Measurements from ENCODE around the gene PAX3. TPM values are rescaled to one million over a fixed set of nuclear protein-coding genes. Genes with fewer than 3 reads are reported as not detected.
A peak's percentile ranks its signal among the peaks of the same experiment; 100 is the strongest.

PAX3 gene
- total RNA-seq, 4 donors from 2014 or later: not detected

DNA sequence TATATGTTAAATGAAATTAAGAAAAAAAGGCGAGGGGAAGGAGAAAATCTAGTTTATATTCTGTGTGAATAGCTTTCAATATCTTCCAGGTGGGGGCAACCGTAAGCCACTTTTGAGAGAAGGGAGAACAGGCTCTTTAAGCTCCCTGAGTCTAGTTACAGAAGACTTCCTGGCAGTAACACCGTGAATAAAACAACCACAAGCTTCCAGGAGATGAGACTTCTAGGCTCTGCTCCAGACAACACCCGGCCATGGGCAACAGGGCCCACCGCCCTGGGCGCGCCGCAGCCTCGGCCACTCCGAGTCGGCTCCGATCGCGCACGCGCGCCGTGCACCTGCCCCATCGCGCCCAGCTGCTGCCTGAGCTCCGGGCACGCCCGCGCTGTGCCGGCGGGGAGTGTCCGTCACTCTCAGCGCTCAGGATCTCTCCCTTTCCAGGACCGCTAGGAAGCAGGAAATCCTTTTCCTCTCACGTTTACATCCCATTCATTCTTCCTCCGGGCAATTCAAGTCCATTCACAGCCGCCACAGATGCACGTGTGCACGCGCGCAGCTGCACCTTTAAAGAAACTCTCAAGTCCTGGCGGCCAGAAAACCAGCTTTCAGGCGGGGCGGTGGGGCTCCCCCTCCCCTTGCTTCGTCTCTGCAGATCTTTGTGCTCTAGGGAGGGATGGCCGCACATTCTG, 19.4 kb upstream of the PAX3 start:
- peaks cover 0 to 23% (median 18%) of the 10 kb centered on the region in 4 donors for H3K4me1 ChIP-seq
- DNase-seq: peak; percentile 75
- H3K27ac ChIP-seq: peak overlapping the region; percentile 20 to 66 (median 29)
- in situ Hi-C loops (cut with MboI; ENCODE audit: low pct_ligation_motif_present in 1 of 4, low pct_unique_long_range_greater_than_20kb in 1 of 4, low sequenced_read_pairs in 3 of 4) (loop anchor here in 3 of 4 donors (25.0 kb wide), 1 partner anchor 244 kb away; no protein-coding TSS in a partner anchor), intact Hi-C loops (cut with DNase I; ENCODE audit: low total_unique reads) (loop anchor here (1.0 to 5.0 kb wide), 2 partner anchors 244 to 294 kb away; no protein-coding TSS in a partner anchor)
- H3K27me3 ChIP-seq: peaks cover 84% of the 10 kb centered on the region
- TF ChIP-seq POLR2A (IDR thresholded peaks at IDR 0.05): no peak
- no peak for TF ChIP-seq EP300 (IDR thresholded peaks at IDR 0.05; ENCODE audit: low read depth)
- TF ChIP-seq, protein P1, sequence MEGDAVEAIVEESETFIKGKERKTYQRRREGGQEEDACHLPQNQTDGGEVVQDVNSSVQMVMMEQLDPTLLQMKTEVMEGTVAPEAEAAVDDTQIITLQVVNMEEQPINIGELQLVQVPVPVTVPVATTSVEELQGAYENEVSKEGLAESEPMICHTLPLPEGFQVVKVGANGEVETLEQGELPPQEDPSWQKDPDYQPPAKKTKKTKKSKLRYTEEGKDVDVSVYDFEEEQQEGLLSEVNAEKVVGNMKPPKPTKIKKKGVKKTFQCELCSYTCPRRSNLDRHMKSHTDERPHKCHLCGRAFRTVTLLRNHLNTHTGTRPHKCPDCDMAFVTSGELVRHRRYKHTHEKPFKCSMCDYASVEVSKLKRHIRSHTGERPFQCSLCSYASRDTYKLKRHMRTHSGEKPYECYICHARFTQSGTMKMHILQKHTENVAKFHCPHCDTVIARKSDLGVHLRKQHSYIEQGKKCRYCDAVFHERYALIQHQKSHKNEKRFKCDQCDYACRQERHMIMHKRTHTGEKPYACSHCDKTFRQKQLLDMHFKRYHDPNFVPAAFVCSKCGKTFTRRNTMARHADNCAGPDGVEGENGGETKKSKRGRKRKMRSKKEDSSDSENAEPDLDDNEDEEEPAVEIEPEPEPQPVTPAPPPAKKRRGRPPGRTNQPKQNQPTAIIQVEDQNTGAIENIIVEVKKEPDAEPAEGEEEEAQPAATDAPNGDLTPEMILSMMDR (IDR thresholded peaks at IDR 0.05): peak; percentile 43 to 67 (median 50)
- no peak for TF ChIP-seq POLR2AphosphoS5 (IDR thresholded peaks at IDR 0.05)
- no peaks in the 10 kb centered on the region for H3K36me3 ChIP-seq
- peak overlapping the region; percentile 2 to 64 (median 40) for H3K4me3 ChIP-seq
- WGBS, 2 donors (ENCODE audit: low coverage in 1 of 2): 0% methylated on average over 4 to 41 of the region's 41 CpGs
- H3K9me3 ChIP-seq: no peaks in the 10 kb centered on the region

- H3K4me1 ChIP-seq: peaks cover 0 to 25% (median 23%) of the 10 kb centered on the region in 4 donors
- no peak for TF ChIP-seq POLR2A (IDR thresholded peaks at IDR 0.05)
- no peak for TF ChIP-seq EP300 (IDR thresholded peaks at IDR 0.05; ENCODE audit: low read depth)
- TF ChIP-seq, protein P1 (IDR thresholded peaks at IDR 0.05): no peak
- no peak for TF ChIP-seq POLR2AphosphoS5 (IDR thresholded peaks at IDR 0.05)
- in situ Hi-C loops (cut with MboI; ENCODE audit: low pct_ligation_motif_present in 1 of 4, low pct_unique_long_range_greater_than_20kb in 1 of 4, low sequenced_read_pairs in 3 of 4) (loop anchor here in 3 of 4 donors (25.0 kb wide), 1 partner anchor 247 kb away; no protein-coding TSS in a partner anchor), intact Hi-C loops (cut with DNase I; ENCODE audit: low total_unique reads) (loop anchor here (5.0 kb wide), 1 partner anchor 297 kb away; no protein-coding TSS in a partner anchor)
- WGBS, 2 donors (ENCODE audit: low coverage in 1 of 2): 35 to 40% methylated on average over 3 to 4 of the region's 4 CpGs
- no peak overlapping the region for H3K27ac ChIP-seq
- DNase-seq: no peak
- H3K27me3 ChIP-seq: peaks cover 95% of the 10 kb centered on the region
- H3K9me3 ChIP-seq: no peaks in the 10 kb centered on the region
- H3K36me3 ChIP-seq: no peaks in the 10 kb centered on the region
- H3K4me3 ChIP-seq: no peak overlapping the region
These were observed 16.8 kb upstream of the PAX3 start for GRCh38 chr2:222315443-222316121.

DNA sequence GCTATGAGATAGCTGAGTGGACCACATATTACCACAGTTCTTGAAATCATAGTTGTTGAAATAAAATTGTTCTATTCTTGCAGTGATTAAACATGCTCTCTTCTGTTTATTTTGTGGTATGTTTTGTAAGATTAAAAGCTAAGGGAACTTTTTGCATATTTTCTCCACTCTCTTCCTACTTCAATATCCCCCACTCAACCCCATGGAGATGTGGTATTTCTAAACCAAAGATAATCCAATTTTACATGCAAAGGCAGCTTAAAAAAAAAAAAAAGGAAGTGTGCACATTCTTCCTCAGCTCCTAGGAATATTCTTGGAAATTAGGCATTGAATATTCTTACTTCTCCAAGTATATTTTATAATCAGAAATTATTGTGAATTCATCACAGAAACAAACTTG, 15.0 kb upstream of the PAX3 start:
- H3K27me3 ChIP-seq: peaks cover 100% of the 10 kb centered on the region
- H3K27ac ChIP-seq: no peak overlapping the region
- H3K4me1 ChIP-seq: peaks cover 0 to 16% (median 12%) of the 10 kb centered on the region in 4 donors
- H3K4me3 ChIP-seq: no peak overlapping the region
- in situ Hi-C loops (cut with MboI; ENCODE audit: low pct_ligation_motif_present in 1 of 4, low pct_unique_long_range_greater_than_20kb in 1 of 4, low sequenced_read_pairs in 3 of 4): loop anchor here in 3 of 4 donors (25.0 kb wide), 1 partner anchor 248 kb away; no protein-coding TSS in a partner anchor
- TF ChIP-seq POLR2AphosphoS5 (IDR thresholded peaks at IDR 0.05): no peak
- no peak for TF ChIP-seq EP300 (IDR thresholded peaks at IDR 0.05; ENCODE audit: low read depth)
- no peak for TF ChIP-seq POLR2A (IDR thresholded peaks at IDR 0.05)
- DNase-seq: no peak
- intact Hi-C loops (cut with DNase I; ENCODE audit: low total_unique reads): no loop called here
- no peaks in the 10 kb centered on the region for H3K36me3 ChIP-seq
- H3K9me3 ChIP-seq: no peaks in the 10 kb centered on the region

DNA sequence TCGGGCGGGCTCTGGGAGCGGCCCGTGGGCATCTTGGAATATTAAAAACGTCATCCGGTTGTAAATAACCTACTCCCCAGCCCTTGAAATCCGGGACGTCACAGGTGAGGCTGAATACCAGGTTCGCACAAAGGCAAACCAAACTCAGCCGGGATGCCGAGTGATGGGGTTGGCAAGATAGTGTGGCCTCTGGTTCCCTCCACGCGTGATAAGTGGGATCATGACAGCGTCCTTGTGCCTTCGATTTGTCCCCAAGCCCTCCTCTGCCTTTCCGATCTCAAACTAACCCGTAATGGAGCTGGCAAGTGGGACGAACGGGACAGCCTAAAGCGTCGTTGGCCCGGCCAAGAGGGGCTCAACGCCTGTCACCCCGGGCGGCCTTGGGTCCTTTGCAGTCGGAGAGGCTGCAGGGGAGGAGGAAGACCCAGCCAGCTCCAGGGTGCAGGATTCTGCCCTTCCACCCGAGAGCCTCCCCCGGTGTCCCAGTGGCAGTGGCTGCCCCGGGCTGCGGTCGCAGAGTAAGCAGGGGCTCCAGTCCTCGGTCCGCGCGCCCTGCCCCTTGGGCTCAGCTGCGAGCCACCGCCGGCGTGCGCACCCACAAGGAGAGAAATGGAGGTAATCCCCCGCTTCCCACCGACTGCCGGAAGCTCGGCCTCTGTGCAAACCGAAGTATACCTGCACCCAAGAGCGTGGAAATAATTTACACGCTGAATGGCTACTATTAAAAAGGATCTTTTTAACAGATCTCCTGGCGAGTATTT, 13.4 kb upstream of the PAX3 start:
- 12% methylated on average over 46 of the region's 48 CpGs; no CpG with 5 or more reads in 1 of the 2 donors for WGBS, 2 donors (ENCODE audit: low coverage in 1 of 2)

More for the DNA sequence above, 13.4 kb upstream of the PAX3 start:
- no peak for TF ChIP-seq POLR2AphosphoS5 (IDR thresholded peaks at IDR 0.05)
- no peak for TF ChIP-seq POLR2A (IDR thresholded peaks at IDR 0.05)
- no peak for TF ChIP-seq EP300 (IDR thresholded peaks at IDR 0.05; ENCODE audit: low read depth)
- TF ChIP-seq, protein P1 (IDR thresholded peaks at IDR 0.05): no peak
- intact Hi-C loops (cut with DNase I; ENCODE audit: low total_unique reads): no loop called here
- Histone ChIP-seq H3K27me3 (peaks cover 100% of the 10 kb centered on the region), H3K27ac (no peak overlapping the region), H3K36me3 (no peaks in the 10 kb centered on the region), H3K9me3 (no peaks in the 10 kb centered on the region), H3K4me3 (no peak overlapping the region), H3K4me1 (peaks cover 0 to 9% (median 6%) of the 10 kb centered on the region in 4 donors)
- in situ Hi-C loops (cut with MboI; ENCODE audit: low pct_ligation_motif_present in 1 of 4, low pct_unique_long_range_greater_than_20kb in 1 of 4, low sequenced_read_pairs in 3 of 4): loop anchor here in 3 of 4 donors (25.0 kb wide), 1 partner anchor 250 kb away; no protein-coding TSS in a partner anchor
- DNase-seq: no peak
